GM18517 (cell line): ENCODE measurements around the gene ADAMTS7.
"Not testable (repeated sequence)": the region's sequence is repeated elsewhere in the genome, so short reads cannot be mapped to it uniquely, and the experiment has no call there.

Source experiments
- ATAC-seq: cut with Tn5 transposase; IDR thresholded peaks from one replicate; pipeline ENCODE4 v1.9.1; 2021; ENCODE audit warnings: mild to moderate bottlenecking, moderate library complexity; ENCODE audit not compliant: unreplicated experiment

The ADAMTS7 gene, protein sequence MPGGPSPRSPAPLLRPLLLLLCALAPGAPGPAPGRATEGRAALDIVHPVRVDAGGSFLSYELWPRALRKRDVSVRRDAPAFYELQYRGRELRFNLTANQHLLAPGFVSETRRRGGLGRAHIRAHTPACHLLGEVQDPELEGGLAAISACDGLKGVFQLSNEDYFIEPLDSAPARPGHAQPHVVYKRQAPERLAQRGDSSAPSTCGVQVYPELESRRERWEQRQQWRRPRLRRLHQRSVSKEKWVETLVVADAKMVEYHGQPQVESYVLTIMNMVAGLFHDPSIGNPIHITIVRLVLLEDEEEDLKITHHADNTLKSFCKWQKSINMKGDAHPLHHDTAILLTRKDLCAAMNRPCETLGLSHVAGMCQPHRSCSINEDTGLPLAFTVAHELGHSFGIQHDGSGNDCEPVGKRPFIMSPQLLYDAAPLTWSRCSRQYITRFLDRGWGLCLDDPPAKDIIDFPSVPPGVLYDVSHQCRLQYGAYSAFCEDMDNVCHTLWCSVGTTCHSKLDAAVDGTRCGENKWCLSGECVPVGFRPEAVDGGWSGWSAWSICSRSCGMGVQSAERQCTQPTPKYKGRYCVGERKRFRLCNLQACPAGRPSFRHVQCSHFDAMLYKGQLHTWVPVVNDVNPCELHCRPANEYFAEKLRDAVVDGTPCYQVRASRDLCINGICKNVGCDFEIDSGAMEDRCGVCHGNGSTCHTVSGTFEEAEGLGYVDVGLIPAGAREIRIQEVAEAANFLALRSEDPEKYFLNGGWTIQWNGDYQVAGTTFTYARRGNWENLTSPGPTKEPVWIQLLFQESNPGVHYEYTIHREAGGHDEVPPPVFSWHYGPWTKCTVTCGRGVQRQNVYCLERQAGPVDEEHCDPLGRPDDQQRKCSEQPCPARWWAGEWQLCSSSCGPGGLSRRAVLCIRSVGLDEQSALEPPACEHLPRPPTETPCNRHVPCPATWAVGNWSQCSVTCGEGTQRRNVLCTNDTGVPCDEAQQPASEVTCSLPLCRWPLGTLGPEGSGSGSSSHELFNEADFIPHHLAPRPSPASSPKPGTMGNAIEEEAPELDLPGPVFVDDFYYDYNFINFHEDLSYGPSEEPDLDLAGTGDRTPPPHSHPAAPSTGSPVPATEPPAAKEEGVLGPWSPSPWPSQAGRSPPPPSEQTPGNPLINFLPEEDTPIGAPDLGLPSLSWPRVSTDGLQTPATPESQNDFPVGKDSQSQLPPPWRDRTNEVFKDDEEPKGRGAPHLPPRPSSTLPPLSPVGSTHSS (N-terminal part only)

DNA sequence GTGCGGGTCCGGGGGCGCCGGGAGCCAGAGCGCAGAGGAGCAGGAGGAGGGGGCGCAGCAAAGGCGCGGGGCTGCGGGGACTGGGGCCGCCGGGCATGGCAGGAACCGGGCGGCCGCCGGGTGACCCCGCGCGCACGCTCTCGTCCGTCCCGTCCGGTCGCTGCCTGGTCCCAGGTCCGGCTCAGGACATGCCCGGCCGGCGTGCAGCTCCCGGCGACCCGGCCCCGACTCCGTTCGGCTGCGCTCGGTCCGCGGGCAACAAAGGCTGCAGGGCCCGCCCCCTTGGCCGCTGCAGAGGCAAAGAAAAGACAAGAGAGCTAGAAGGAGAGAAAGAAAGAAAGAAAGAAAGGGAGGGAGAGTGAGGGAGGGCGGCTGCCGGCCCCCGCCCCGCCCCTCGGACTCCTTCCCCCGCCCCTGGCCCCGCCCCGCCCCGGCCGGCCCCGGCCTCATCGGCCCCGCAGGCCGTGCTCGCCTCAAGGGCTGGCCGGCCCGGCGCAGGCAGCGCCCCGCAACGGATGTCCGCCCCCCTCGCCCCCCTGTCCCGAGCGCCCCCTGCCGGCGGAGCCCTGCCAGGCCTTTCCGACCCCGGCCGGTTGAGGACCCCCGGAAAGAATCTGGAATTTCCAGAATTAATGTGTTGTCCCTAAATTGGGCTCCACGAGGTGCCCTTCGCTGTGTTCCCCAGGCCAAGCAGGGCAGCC lies at the start of gene ADAMTS7:
Gene ADAMTS7 (minus strand): TSS at position 341 of the 701 bp plus-strand sequence. CDS start 244 bp downstream, at position 97.
- peak; percentile 73 for ATAC-seq

DNA sequence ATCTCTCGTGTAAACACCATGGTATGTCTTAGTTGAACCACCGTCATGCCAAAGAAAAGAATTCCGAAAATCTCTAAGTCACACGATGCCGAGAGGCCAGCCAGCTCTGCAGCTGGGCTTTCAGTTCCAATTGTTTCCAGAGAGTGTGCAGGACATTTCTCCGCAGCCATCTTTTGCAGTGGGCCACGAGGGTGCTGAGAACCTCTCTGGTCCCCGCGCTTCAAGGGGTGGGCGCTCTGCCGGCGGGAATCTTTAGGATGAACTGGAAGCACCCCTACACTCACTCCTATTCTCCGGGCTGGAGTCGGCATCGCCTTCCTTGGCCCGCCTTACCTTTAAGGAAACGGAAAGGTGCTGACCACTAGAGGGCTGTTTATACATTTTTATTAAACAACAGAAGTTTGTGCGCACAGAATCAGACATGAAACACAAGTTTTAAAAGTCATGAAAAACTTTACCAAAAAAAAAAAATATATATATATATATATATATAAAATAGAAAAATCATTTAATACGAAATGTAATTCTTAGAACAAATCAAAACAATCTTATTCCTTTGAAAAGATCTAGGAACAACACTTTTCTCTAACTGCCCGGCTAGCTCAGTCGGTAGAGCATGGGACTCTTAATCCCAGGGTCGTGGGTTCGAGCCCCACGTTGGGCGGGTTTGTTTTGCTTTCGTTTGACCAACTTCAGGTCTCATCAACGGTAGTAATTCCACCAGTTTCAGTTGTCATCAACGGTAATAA lies 48.9 kb upstream of the ADAMTS7 start:
- peak; percentile 74 for ATAC-seq

DNA sequence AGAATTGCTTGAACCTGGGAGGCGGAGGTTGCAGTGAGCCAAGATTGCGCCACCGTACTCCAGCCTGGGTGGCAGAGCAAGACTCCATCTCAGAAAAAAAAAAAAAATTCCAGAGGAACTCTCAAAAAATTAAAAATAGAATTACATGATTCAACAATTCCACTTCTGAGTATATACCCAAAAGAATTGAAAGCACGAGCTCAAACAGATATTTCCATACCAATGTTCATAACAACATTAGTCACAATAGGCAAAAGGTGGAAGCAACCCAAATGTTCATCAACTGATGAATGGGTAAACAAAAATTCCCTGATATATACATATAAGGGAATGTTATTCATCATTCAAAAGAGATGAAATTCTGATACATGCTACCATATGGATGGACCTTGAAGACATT lies 44.5 kb upstream of the ADAMTS7 start:
- no peak for ATAC-seq

DNA sequence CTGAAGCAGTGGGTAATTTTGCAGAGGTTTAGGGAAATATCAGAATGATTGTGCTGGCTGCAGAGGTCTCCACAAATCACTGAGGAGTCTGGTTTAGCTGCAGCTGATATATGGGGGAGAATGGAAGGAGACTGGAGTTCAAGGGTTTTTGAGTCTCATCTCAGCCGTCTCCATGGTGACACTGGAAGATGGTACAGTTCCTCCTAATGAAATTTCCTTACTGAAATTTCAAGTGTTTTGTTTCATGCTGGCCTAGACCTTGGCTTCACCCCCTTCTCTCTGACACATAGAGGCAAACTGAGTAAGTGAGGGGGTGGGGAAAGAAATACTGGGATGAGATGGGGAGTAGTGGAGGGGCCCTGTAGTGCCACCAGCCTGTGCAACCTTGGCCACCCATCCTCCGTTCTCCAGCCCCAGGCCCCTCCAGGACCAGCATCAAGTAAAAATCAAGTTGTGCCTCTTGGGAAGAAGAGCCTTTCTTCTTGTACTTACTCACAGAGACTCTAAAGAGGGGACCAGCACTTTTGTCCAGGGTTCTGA lies 43.6 kb upstream of the ADAMTS7 start:
- ATAC-seq, result no peak

DNA sequence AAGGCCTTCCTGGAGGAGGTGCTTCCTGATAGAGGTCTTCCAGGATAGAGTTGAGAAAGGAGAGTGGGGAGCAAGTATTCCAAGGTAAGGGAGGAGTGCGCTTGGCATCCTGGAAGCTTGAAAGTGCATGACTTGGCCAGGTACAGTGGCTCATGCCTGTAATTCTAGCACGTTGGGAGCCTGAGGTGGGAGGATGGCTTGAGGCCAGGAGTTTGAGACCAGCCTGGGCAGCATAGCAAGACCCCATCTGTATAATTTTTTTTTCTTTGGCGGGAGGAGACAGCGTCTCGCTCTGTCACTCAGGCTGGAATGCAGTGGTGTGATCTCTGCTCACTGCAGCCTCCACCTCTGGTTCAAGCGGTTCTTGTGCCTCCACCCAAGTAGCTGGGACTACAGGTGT lies 42.2 kb upstream of the ADAMTS7 start:
- ATAC-seq, result no peak

DNA sequence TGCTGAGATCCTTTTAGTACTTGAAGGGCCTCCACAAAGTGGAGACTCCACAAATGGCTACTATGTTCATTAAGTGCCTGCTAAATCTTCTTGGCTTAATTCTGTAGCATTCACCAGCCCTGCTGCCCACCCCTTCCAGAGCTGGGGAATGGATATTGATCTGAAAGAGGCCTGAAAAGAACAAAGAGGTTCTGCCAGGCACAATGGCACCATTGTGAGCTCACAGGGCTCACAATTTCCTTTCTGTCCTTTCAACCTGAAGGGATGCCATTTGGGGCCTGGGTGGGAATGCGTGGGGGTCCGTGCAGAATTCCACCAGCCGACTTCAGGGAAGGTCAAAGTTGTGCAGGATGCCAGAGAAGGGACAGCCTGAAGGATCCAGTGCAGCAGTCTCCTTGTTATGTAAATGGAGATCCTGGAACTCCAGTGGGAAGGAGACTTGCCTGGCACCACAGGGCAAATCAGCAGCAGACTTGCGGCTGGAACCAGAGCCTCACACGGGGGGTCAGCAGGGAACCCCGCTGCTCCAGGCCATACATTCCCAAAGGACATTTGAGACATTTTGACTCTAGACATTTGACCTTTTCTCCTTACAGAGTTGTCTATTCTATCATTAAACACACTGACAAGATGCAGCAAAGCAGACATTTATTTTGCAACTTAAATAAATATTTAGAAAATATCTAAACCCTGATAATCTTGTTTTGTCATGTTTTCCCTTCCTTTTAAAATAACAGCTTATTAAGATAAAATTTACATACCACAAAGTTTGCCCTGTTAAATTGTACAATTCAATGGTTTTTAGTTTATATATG lies 39.9 kb upstream of the ADAMTS7 start:
- no peak for ATAC-seq

DNA sequence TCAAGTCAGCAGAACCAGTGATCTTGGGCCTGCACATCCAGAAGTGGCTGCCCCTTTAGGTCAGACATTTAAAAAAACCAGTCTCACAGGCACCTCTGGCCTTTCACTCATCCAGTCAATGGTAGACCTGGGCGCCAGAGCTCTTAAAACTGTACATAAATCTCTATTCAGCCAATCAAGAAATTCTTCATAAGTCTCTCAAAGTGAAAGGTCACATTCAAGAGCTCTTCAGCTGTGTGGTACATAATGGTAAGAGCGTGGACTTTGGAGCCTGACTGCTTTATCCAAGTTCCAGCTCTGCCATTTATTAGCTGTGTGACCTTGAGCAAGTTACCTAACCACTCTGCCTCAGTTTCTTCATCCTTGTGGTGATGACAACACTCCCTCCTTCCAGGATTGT lies 39.1 kb upstream of the ADAMTS7 start:
- ATAC-seq, result no peak

DNA sequence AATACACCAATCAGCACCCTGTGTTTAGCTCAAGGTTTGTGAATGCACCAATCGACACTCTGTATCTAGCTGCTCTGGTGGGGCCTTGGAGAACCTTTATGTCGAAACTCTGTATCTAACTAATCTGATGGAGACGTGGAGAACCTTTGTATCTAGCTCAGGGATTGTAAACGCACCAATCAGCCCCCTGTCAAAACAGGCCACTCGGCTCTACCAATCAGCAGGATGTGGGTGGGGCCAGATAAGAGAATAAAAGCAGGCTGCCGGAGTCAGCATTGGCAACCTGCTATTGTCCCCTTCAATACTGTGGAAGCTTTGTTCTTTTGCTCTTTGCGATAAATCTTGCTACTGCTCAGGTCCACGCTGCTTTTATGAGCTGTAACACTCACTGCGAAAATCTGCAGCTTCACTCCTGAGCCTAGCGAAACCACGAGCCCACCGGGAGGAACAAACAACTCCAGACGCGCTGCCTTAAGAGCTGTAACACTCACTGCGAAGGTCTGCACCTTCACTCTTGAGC lies 36.2 kb upstream of the ADAMTS7 start:
- ATAC-seq, result not testable (repeated sequence)

DNA sequence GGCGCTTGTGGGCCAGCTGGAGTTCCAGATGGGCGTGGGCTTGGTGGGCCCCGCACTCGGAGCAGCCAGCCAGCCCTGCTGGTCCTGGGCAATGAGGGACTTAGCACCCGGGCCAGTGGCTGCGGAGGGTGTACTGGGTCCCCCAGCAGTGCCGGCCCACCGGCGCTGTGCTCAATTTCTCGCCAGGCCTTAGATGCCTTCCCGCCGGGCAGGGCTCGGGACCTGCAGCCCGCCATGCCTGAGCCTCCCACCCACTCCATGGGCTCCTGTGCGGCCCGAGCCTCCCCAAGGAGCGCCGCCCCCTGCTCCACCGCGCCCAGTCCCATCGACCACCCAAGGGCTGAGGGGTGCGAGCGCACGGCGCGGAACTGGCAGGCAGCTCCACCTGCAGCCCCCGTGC lies 35.6 kb upstream of the ADAMTS7 start:
- not testable (repeated sequence) for ATAC-seq

DNA sequence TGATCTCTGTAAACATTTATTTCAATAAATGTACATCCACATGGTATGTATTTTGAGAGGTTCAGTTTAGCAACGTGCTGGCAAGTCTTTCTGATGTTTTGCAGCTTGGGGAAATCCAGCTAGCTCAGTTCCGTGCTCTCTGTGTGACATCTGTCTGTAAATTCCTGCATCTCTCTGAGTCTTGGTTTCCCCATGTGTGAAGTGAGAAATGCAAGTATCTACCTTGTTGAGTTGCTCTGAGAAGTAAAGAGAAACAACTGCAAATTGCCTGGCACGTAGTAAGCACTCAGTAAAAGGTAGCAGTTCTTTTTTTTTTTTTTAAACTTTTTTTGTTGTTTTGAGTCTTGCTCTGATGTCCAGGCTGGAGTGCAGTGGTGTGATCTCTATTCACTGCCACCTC lies 31.3 kb upstream of the ADAMTS7 start:
- no peak for ATAC-seq

DNA sequence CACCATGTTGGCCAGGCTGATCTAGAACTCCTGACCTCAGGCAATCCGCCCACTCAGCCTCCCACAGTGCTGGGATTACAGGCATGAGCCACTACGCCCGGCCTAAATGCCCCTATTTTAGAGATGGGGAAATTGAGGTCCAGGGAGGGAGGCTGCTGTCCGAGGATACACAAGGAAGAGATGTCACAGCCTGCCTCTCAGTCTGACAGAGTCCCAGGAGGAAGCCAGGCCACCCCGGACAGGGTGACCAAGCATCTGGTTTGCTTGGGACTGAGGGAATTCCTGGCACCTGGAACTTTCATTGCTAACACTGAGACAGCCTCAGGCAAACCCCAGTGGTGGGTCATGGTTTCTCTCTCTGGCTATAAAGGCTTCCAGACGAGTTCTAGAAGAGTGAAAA lies 30.6 kb upstream of the ADAMTS7 start:
- no peak for ATAC-seq

DNA sequence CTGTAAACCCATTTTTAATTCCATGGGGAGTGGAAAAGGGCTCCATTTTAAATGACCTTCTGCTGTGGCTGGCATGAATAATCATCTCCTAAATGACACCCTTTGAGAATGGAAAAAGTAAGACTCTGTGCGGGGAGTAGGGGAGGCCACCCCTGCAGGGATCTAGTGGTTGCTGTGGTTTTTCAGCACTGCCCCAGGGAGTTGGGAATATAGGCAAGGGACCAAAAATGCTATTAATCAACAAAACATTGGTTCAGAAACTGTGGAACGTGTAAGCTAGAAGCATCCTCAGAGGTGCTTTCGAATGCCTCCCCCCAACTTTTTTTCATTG lies 30.1 kb upstream of the ADAMTS7 start:
- ATAC-seq, result no peak

DNA sequence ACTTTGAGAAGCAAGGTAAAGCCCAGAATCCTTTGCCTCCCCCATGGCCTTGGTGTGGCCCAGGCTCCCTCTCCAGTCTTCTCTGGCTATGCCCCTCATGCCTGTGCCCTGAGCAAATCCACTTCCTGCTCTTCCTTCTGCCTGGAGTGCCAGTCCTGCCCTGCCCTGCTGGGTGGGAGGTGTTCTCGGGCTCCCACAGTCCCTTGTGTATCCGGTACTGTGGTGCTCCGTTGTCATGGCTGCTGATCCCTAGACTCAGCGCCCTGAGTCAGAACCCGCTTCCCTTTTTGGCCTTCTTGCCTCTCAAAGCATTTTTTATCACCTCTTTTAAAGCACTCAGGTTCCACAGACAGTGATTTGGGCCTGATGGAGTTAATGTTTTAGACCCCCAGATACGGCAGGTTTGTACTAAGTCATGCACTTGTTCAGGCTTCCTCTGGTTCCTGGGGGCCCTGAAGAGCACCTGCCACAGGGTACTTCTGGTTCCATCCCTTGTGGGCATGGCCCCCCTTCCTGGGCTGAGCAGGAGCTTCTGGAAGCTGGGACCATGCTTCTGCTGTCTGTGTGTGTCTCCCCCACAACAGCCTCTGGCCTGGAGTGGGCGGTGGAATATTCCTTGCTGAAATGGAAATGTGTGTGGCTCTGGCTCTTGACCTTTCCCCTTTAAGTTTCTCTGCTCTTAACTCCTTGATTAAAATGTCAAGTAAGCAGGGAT lies 29.6 kb upstream of the ADAMTS7 start:
- ATAC-seq, result no peak

DNA sequence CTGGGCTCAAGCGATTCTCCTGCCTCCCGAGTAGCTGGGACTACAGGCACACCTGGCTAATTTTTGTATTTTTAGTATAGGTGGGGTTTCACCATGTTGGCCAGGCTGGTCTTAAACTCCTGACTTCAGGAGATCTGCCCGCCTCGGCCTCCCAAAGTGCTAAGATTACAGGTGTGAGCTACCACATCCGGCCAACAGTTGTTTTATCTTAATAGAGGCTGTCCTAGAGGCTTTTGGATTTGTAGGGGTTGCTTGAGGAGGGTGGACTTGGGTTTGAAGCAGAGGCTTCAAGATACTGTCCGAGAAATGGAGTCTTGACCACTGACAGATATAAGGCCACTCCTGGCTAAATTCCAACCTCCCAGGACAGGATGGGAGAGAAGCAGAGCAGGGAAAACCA lies 27.9 kb upstream of the ADAMTS7 start:
- not testable (repeated sequence) for ATAC-seq

DNA sequence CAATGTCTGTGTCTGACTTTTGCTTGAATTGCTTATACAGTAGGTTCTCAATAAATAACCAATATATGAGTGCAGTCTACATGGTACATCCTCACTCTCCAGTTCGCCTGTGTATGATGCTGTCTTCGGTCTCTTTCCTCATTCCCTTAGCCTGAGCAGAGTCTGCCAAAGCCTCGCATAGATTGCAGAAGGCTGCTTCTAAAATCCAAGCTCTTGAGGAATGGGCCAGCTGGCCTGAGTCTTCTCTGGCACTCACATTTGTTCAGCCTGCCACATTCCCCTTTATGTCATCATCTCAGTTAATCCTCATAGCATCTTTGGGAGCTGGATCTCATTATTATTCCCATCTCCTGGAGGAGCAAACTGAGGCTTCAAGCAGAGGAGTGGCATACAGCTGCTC lies 27.2 kb upstream of the ADAMTS7 start:
- no peak for ATAC-seq

DNA sequence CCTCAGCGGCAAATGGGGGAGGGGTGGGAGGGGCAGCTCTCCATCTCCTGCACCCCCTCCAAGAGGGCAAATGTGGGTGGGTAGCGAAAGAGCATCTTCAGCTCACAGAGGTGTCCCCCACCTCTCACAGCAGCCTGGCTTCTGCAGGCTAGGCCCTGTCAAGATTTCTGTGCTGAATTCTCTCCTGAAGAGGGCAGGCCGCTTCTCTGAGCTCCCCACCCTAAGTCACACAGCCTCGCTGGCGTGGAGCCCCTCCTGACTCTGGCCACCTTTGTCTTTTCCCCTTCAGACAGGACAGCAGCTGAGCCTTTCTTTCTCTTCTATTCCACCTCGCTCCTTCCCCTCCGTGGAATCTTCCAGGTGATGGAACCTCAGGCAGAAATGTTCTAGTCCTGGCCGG lies 26.3 kb upstream of the ADAMTS7 start:
- ATAC-seq, result no peak

DNA sequence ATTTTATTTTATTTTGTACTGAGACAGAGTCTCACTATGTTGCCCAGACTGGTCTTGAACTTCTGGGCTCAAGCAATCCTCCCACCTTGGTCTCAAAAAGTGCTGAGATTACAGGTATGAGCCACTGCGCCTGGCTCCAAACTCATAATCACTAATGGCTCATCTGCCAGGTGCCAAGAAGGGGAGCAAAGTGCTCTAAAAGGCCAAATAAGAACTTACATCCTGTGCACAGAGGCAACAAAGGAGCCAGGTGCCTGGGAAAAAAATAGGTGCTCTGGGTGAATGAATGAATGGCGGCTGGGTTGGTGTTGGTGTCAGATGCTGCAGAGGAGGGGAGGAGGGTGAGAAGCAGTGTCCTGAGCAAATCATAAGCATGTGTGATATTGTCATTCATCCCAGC lies 25.9 kb upstream of the ADAMTS7 start:
- no peak for ATAC-seq

DNA sequence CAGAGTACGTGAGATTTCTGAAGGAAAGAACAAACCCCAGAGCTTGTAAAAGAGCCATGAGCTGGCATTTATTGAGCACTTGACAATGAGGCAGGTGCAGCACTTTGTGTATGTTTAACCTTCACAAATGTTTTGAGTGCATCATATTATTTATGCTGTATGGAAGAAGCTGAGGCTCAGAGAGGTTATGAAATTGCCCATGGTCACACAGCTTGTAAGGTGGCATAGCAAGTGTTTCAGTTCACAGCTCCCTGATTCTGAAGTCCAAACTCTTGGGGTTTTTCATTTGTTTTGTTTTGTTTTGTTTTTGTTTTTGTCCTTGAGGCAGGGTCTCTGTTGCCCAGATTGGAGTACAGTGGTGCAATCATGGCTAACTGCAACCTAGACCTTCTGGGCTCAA lies 25.1 kb upstream of the ADAMTS7 start:
- ATAC-seq, result no peak
